Iris pigment epithelial cell (primary cell): ENCODE results near the gene LAMA2.
"Not testable (repeated sequence)": the region's sequence is repeated elsewhere in the genome, so short reads cannot be mapped to it uniquely, and the experiment has no call there.

Source experiments
- DNase-seq: peaks from one replicate; pipeline ENCODE4 v3.0.0-alpha.2; 2011; ENCODE audit warnings: low read depth

LAMA2 gene

DNA sequence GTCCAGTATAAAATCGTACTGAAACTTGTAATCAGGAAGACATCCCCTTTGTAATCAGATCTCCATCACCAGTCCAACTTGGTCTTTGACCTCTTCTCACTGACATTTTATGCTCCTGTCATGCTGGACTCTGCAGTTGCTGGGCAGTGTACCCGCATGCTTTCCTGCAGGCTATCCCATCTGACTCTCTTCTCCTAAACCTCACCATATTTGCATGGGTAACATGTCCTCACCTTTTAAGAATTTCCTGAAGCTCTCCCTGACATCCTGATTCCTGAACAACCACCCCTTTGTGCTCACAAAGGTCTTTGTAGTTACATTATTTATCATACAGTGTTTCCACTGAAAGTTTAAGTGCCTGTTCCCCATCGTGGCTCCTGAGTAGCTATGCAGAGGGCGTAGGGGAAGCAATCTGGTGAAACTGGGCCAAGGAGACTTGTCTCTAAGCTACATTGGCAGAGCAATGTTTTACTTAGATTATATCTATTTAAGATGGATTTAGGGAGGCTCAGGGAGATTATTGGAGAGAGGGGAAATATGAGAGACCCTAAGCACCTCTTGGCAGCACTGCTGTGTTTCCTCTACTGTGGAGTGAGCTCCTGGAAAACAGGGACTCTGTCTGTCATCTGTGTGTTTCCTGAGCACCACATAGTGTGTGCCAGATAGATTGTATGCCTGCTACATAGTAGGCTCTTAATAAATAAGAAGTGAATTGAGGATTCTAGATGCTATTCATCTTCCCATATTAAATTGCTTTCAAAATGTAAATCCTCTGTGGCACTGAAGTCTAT, 124.0 kb downstream of the LAMA2 start:
- DNase-seq = no peak

GRCh38 chr6:129007701-129008373, 124.9 kb downstream of the LAMA2 start:
- DNase-seq = no peak

- no peak for DNase-seq
Measured at GRCh38 chr6:129008591-129008990, 125.7 kb downstream of the LAMA2 start.

- DNase-seq = no peak
Measured at GRCh38 chr6:129009851-129010250, 126.9 kb downstream of the LAMA2 start.

DNA sequence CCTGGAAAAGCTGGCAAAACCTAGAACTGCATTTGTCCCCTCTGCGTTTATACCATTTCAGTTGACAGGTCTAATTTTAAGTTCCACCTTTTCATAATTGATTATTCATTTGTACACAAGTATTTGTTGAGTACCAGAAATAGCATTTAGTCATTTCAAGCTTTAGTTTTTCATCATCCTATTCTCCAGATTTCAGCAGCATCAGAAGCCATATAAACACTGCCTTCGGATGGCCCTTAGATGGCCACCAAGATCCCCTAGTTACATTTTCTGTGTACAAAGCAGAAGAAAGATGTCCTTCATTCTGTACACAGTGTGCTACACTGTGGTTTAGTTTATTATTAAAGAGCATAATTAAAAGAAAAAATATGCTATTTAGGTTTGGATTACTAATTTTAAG, 131.4 kb downstream of the LAMA2 start:
- no peak for DNase-seq

GRCh38 chr6:129015721-129016120, 132.8 kb downstream of the LAMA2 start:
- DNase-seq = no peak

- DNase-seq = no peak
Measured at GRCh38 chr6:129016844-129017243, 133.9 kb downstream of the LAMA2 start.

GRCh38 chr6:129022011-129022553, 139.1 kb downstream of the LAMA2 start:
- DNase-seq = no peak

GRCh38 chr6:129026601-129027000, 143.7 kb downstream of the LAMA2 start:
- no peak for DNase-seq

DNA sequence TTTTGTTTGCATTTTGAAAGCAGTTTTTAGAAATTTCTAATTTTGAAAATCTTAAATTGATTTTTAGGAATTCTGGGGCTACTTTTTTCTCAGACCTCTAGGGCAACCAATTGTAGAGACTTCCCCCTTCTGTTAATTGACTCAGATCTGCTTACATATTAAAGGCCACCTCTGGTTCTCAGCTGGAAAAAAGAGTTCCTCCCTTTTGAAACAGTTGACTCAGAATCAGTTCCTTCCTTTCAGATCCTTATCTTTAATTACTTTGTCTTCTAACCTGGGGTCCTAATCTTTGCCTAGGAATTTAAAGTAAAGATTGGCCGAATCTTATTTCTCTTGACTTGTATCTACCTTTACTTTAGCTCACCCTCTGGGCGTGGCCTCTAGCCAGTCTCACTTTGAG, 146.8 kb downstream of the LAMA2 start:
- peak; percentile 20 for DNase-seq

GRCh38 chr6:129030215-129030614, 147.3 kb downstream of the LAMA2 start:
- peak; percentile 11 for DNase-seq

- peak; percentile 82 for DNase-seq
Measured at GRCh38 chr6:129031051-129031599, 148.2 kb downstream of the LAMA2 start.

GRCh38 chr6:129032602-129033001, 149.7 kb downstream of the LAMA2 start:
- DNase-seq = no peak

GRCh38 chr6:129033180-129033579, 150.2 kb downstream of the LAMA2 start:
- no peak for DNase-seq

DNA sequence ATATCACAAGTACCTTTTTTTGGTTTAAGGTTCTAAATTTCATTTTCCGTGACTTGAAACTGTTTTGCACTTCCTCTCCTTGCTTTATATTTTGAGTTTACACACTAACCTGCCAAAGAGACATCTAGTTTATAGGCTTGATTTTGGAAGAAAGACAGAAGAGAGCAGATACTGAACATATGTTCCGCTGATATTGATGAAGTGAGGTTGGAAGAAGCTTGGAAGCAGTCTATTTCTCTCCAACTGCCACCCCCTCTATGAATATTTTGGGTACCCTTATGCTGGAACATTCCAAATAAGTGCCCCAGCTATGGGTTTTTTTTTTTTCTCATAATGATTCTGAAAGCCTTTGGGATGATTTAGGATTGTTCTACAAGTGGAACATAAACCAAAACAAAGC, 150.6 kb downstream of the LAMA2 start:
- DNase-seq = no peak

DNA sequence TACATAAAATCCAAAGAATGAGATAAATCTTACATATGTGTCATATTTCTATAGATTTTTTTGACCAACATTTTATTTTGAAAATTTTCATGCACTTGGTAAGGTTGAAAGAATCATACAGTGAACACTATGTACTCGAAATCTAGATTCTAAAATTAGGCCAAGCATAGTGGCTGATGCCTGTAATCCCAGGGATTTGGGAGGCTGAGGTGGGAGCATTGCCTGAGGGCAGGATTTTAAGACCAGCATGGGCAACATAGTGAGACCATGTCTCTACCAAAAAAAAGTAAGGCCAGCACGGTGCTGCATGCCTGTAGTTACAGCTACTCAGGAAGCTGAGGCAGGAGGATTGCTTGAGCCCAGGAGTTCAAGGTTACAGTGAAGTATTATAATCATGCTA, 158.6 kb downstream of the LAMA2 start:
- no peak for DNase-seq

GRCh38 chr6:129046526-129046925, 163.6 kb downstream of the LAMA2 start:
- peak; percentile 31 for DNase-seq

- DNase-seq = no peak
Measured at GRCh38 chr6:129047834-129048233, 164.9 kb downstream of the LAMA2 start.

DNA sequence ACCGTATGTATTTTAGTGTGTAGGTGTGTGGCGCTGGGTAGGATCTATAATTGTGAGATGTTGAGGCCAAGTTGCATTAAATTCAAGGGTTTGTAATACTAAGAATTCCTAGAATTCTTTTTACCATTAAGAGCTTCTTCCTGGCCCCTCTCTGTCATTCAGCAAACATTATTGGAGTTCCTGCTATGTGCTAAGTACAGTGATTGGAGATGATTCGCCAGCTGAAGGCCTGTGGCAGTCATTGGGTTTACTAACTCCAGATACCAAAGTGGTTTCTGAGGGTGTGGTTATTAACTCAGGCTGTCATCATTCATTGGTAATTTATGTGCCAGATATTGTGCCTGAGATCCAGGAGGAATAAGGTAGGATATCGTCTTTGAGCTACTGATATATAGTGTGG, 167.1 kb downstream of the LAMA2 start:
- DNase-seq = peak; percentile 41

DNA sequence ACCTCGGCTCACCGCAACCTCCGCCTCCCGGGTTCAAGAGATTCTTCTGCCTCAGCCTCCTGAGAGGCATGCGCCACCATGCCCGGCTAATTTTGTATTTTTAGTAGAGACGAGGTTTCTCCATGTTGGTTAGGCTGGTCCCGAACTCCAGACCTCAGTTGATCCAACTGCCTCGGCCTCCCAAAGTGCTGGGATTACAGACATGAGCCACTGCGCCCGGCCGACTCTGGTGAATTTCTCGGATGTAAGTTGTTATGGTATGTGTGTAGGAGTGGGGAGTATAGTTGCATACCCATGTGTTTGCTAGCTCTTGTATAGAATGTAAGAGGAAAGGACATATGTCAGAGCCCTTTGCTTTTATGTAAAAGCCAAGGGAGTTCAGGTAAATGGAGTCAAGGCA, 170.2 kb downstream of the LAMA2 start:
- DNase-seq = not testable (repeated sequence)

DNA sequence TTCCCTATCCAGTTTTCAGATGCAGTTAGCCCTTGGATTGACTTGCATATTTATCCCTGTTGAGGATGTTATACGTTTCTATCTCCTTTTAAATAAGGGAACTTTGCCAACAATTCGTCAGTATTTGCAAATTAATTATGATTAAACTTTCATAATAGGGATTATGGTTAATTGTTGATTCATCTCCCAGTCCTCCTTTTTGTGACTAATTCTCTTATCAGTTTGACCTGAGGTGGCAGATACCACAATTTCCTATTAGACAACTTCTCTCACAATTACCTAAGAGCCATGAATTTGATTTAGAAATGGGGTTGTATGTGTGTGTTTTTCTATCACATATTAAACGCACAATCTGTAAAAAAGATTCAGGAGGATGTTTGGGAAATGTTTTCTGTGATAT, 172.9 kb downstream of the LAMA2 start:
- DNase-seq = peak; percentile 12

GRCh38 chr6:129059650-129060049, 176.7 kb downstream of the LAMA2 start:
- no peak for DNase-seq

DNA sequence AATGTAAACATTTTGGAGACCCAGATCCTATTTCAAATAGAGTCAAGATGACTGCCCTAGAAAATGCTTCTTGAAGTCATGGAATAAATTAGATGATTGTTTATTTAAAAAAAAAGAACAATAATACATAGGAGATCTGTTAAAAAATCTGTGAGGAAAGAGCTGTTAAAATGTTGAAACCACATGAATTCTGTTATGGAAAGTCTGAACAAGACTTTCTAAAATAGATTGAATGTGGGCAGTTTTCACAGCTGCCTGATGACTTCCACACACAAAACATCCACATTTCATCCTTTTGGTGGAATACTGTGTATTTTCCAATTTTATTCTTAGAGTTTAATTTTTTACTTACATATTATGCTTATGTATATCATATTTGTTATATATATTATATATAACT, 186.1 kb downstream of the LAMA2 start:
- DNase-seq = no peak
